ENCODE results near the gene SAYSD1.

The SAYSD1 gene

DNA sequence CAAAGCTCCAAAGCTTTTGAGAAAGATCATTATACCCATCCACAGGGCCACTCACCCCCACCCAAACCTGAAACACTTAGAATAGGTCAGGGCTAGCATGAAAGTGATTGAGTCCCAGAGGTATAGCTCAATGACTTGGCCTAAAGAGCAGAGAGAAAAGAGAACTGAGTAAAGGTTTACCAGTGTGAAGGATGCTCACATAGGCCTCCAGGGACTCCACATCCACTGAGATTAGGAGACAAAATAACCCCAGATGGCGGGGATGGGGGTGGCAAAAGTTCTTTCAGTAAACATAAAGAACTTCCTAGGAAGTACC is 12.2 kb downstream of the SAYSD1 start:
- TF ChIP-seq, protein P1, sequence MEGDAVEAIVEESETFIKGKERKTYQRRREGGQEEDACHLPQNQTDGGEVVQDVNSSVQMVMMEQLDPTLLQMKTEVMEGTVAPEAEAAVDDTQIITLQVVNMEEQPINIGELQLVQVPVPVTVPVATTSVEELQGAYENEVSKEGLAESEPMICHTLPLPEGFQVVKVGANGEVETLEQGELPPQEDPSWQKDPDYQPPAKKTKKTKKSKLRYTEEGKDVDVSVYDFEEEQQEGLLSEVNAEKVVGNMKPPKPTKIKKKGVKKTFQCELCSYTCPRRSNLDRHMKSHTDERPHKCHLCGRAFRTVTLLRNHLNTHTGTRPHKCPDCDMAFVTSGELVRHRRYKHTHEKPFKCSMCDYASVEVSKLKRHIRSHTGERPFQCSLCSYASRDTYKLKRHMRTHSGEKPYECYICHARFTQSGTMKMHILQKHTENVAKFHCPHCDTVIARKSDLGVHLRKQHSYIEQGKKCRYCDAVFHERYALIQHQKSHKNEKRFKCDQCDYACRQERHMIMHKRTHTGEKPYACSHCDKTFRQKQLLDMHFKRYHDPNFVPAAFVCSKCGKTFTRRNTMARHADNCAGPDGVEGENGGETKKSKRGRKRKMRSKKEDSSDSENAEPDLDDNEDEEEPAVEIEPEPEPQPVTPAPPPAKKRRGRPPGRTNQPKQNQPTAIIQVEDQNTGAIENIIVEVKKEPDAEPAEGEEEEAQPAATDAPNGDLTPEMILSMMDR (conservative IDR thresholded peaks at IDR 0.05; ENCODE audit: low read length), result no peak
- TF ChIP-seq EZH2phosphoT487 (IDR thresholded peaks at IDR 0.05; ENCODE audit: borderline replicate concordance), result no peak

DNA sequence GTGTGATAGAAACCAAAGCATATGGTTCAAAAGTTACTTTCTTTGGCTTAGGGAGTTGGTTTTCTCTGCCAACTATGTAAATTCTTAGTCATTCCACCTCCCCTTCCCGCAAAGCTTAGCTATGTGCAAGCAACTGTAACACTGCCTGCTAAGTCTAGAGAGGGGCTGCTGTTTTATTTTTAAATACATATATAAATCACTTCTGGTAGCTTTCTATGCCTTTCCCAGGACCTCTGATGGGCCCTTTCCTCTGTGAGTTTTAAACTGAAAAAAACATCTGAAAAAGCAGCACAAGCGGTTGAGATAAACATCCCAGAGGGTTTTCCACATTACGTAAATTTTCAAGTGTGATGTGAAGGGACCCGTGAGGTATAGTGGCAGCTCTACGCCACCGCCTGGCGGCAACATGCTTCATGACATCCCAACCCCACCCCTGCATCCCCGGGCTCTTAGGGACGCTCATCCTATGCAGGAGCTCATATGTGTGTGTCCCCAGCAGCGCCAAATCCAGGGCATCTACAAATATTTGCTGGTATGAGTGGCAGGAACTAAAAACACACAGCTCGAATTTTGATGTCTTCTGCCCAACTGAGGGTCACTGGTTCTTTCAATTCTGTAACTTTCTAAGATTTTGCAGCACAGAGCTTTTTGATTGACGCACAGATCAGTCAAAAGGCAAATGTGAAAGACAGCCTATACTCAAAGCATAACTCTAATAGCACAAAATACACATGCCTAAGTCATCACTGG is 12.7 kb downstream of the SAYSD1 start:
- H3K4me3 ChIP-seq (ENCODE audit: low read length, poor library complexity, severe bottlenecking), result no peak overlapping the region
- H3K9me2 ChIP-seq (replicated peaks; ENCODE audit: low read depth, low read length), result no peaks in the 10 kb centered on the region
- no peaks in the 10 kb centered on the region for H3K36me3 ChIP-seq (ENCODE audit: insufficient read depth, low read length)
- no peaks in the 10 kb centered on the region for H3K9me3 ChIP-seq (ENCODE audit: insufficient read depth, low read depth, low read length)
- no peak overlapping the region for H3K4me2 ChIP-seq (ENCODE audit: low read depth, low read length, poor library complexity, severe bottlenecking)
- H3F3A ChIP-seq (ENCODE audit: low read depth), result no peaks in the 10 kb centered on the region
- no peaks in the 10 kb centered on the region for H4K20me1 ChIP-seq (ENCODE audit: insufficient read depth, low read length, poor library complexity, severe bottlenecking)
- no peaks in the 10 kb centered on the region for H3K79me2 ChIP-seq (ENCODE audit: insufficient read depth, low read length)
- no peaks in the 10 kb centered on the region for H3K27me3 ChIP-seq (ENCODE audit: insufficient read depth, low read length, poor library complexity, severe bottlenecking)
- H2AFZ ChIP-seq (ENCODE audit: low read length), result no peak overlapping the region
- no peak for TF ChIP-seq EZH2phosphoT487 (IDR thresholded peaks at IDR 0.05; ENCODE audit: borderline replicate concordance)
- TF ChIP-seq, protein P1 (conservative IDR thresholded peaks at IDR 0.05; ENCODE audit: low read length), result no peak
- H3K4me1 ChIP-seq (ENCODE audit: insufficient read depth, low read length, poor library complexity, severe bottlenecking), result peaks cover 8% of the 10 kb centered on the region
- H3K9ac ChIP-seq (ENCODE audit: low read depth, low read length, poor library complexity, severe bottlenecking), result no peak overlapping the region

More for the DNA sequence above, 12.2 kb downstream of the SAYSD1 start:
- H2AFZ ChIP-seq (ENCODE audit: low read length), result no peak overlapping the region
- H4K20me1 ChIP-seq (ENCODE audit: insufficient read depth, low read length, poor library complexity, severe bottlenecking), result no peaks in the 10 kb centered on the region
- no peak overlapping the region for H3K4me3 ChIP-seq (ENCODE audit: low read length, poor library complexity, severe bottlenecking)
- no peaks in the 10 kb centered on the region for H3K36me3 ChIP-seq (ENCODE audit: insufficient read depth, low read length)
- H3K4me1 ChIP-seq (ENCODE audit: insufficient read depth, low read length, poor library complexity, severe bottlenecking), result peaks cover 8% of the 10 kb centered on the region
- no peaks in the 10 kb centered on the region for H3K9me3 ChIP-seq (ENCODE audit: insufficient read depth, low read depth, low read length)
- no peak overlapping the region for H3K4me2 ChIP-seq (ENCODE audit: low read depth, low read length, poor library complexity, severe bottlenecking)
- H3K79me2 ChIP-seq (ENCODE audit: insufficient read depth, low read length), result no peaks in the 10 kb centered on the region
- H3K9ac ChIP-seq (ENCODE audit: low read depth, low read length, poor library complexity, severe bottlenecking), result no peak overlapping the region
- H3K9me2 ChIP-seq (replicated peaks; ENCODE audit: low read depth, low read length), result no peaks in the 10 kb centered on the region
- no peaks in the 10 kb centered on the region for H3F3A ChIP-seq (ENCODE audit: low read depth)
- H3K27me3 ChIP-seq (ENCODE audit: insufficient read depth, low read length, poor library complexity, severe bottlenecking), result no peaks in the 10 kb centered on the region

DNA sequence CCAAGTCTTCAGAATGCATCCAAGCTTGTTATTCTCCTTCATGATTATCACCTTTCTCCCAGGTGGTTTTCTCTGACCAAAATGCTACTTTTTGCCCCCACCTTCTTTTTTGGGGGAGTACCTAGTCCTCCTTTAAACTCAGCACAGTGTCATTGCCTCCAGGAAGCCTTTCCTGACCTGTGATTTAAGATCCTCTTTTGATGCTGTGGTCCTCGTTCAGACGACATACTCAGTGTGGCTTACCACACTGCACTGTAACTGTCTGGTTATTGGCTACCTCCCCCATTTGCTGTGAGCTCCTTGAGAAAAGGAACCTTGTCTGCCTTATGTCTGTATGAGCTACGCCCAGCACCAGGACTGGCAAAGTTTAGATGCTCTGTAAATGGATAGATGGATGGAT is 14.6 kb downstream of the SAYSD1 start:
- Histone ChIP-seq H4K20me1 (ENCODE audit: insufficient read depth, low read length, poor library complexity, severe bottlenecking) (no peaks in the 10 kb centered on the region), H3K4me3 (ENCODE audit: low read length, poor library complexity, severe bottlenecking) (no peak overlapping the region), H3K27me3 (ENCODE audit: insufficient read depth, low read length, poor library complexity, severe bottlenecking) (no peaks in the 10 kb centered on the region), H3K9me2 (replicated peaks; ENCODE audit: low read depth, low read length) (no peaks in the 10 kb centered on the region), H3F3A (ENCODE audit: low read depth) (no peaks in the 10 kb centered on the region), H3K4me2 (ENCODE audit: low read depth, low read length, poor library complexity, severe bottlenecking) (no peak overlapping the region), H3K36me3 (ENCODE audit: insufficient read depth, low read length) (no peaks in the 10 kb centered on the region), H3K4me1 (ENCODE audit: insufficient read depth, low read length, poor library complexity, severe bottlenecking) (peaks cover 8% of the 10 kb centered on the region), H3K9ac (ENCODE audit: low read depth, low read length, poor library complexity, severe bottlenecking) (no peak overlapping the region), H3K9me3 (ENCODE audit: insufficient read depth, low read depth, low read length) (no peaks in the 10 kb centered on the region), H2AFZ (ENCODE audit: low read length) (no peak overlapping the region), H3K79me2 (ENCODE audit: insufficient read depth, low read length) (no peaks in the 10 kb centered on the region)
- TF ChIP-seq, protein P1 (conservative IDR thresholded peaks at IDR 0.05; ENCODE audit: low read length), result no peak
- TF ChIP-seq EZH2phosphoT487 (IDR thresholded peaks at IDR 0.05; ENCODE audit: borderline replicate concordance), result no peak
